GM10248 (cell line): Measurements from ENCODE around the gene GMFB.

ENCODE experiments used
- CTCF ChIA-PET: fragments of 300-600 bp; sonication (Branson Sonifier 250); formaldehyde crosslinking; extraction: SDS; loops from one replicate; lab custom pipeline; 2021; ENCODE audit warnings: antibody characterized with exemption; lab: Yijun Ruan, JAX
- POLR2A ChIA-PET: fragments of 350-650 bp; sonication (Branson Sonifier 250); formaldehyde crosslinking; extraction: SDS; loops from one replicate; lab custom pipeline; 2020; ENCODE audit warnings: antibody characterized with exemption; lab: Yijun Ruan, JAX
- DNase-seq: peaks from one replicate; pipeline ENCODE4 v3.0.0; 2012; ENCODE audit errors: extremely low spot score
- CTCF ChIP-seq: IDR thresholded peaks from 2 replicates; pipeline ENCODE4 v1.5.1; 2012; ENCODE audit warnings: mild to moderate bottlenecking, low read depth; ENCODE audit errors: extremely low read depth, missing control alignments, control extremely low read depth

Gene GMFB

GRCh38 chr14:54498579-54498978 is 9.8 kb upstream of the GMFB start:
- POLR2A ChIA-PET, result no interaction called here
- no peak for TF ChIP-seq CTCF
- DNase-seq, result no peak
- CTCF ChIA-PET, result no interaction called here

GRCh38 chr14:54498095-54498531 is 9.3 kb upstream of the GMFB start:
- CTCF ChIA-PET, result interaction anchor here (6.0 kb wide), 1 partner anchor 9 kb away, joined by 50 read pairs; the partner anchor contains the start of gene CGRRF1
- TF ChIP-seq CTCF, result no peak
- POLR2A ChIA-PET, result no interaction called here
- DNase-seq, result no peak

GRCh38 chr14:54497224-54497623 is 8.4 kb upstream of the GMFB start:
- POLR2A ChIA-PET, result no interaction called here
- CTCF ChIA-PET, result interaction anchor here (1.1 to 6.0 kb wide), 2 partner anchors 10 to 18 kb away, joined by 3 to 50 read pairs; partner anchors contain the start of gene CGRRF1

DNA sequence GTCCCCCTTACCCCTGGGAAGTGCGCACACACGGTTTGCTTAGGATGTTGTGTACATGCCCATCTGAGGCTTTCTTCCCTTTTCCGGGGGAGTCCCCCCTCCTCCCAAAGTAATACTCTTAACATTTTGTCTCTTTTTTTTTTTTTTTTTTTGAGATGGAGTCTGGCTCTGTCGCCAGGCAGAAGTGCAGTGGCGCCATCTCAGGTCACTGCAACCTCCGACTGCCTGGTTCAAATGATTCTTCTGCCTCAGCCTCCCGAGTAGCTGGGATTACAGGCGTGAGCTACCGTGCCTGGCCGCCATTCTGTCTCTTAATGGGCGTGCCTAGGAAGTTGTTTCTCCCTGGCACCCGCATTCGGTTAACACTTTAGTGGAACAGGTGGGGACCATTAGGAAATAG is 4.5 kb upstream of the GMFB start:
- no peak for DNase-seq
- no peak for TF ChIP-seq CTCF
- ChIA-PET POLR2A (no interaction called here), CTCF (interaction anchor here (1.2 to 6.0 kb wide), 3 partner anchors 9 to 145 kb away, joined by 3 to 50 read pairs (median 5); partner anchors contain the start of gene CGRRF1)

More at GRCh38 chr14:54497224-54497623, 8.4 kb upstream of the GMFB start:
- no peak for TF ChIP-seq CTCF
- DNase-seq, result no peak

DNA sequence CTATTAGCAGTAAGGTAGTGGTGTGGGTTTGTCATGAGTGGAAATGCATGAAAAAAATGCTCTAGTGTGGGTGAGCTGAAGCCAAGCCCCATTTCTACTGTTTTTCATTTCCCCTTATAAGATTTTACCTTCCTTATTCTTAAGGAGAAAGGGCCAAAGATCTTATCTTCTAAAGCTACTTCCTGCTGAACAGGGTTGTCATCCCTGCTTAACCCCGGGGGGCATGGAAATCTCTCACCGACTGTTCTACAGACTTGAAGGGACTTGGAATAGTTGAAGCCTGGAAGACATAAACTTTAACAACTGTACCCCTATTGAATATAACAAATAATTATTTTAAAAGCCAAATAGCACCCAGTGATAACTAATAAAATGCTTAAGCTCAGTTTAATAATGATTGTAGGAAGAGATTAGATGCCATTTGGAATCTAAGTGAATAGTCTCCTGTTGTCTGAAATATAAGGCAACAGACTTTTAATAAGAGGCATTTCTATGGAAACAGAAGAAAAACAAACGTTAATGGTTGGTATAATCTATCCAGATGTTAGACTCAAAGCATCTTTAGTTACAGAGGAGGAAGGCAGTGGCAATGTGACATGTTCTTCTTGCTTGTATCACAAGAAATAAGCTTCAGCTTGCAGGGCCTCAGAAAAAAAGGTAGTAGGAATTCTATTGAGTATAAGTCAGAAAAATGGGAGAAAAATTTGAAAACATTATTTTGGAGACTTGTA is 1.8 kb upstream of the GMFB start:
- no peak for DNase-seq
- CTCF ChIA-PET, result interaction anchor here (1.1 to 5.9 kb wide), 2 partner anchors 18 to 341 kb away, joined by 3 to 30 read pairs; partner anchors contain the start of gene CGRRF1
- POLR2A ChIA-PET, result no interaction called here
- no peak for TF ChIP-seq CTCF

DNA sequence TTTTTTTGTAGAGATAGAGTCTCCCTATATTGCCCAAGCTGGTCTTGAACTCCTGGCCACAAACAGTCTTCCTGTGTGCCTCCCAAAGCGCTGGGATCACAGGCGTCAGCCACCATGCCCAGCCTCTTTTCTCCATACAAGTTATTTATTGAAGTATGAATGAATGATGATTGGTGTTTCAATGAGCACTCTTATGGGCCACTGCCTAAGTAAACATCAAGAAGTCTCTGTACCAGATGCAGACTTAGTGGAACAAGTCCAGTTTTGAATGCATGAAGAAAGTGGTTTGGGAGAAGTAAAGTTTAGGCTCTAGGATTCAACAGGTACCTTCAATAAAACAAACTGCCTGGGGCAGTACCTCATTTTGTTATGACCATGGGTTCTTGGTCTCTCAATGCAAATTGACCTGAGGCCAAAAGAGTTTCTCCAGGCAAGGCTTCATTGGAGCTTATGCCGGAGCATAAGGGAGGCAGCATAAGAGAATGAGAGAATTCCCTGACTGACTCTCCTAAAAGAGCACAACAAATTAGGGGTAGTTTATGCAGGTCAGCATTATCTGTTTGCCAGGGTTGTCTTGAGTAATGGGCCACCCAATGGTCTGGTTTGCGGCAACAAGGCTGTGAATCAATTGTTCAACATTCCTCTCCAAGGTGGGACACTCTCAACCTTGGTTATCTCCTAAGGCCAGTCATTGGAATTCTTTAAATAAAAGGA is 1.1 kb upstream of the GMFB start:
- TF ChIP-seq CTCF, result no peak
- no peak for DNase-seq
- ChIA-PET POLR2A (no interaction called here), CTCF (interaction anchor here (1.1 to 5.9 kb wide), 5 partner anchors 18 to 413 kb away, joined by 3 to 30 read pairs (median 4); partner anchors contain the start of genes CGRRF1 and GCH1)
